Fibroblast of lung (primary cell): Measurements from ENCODE around the gene CAMKMT. TPM values are rescaled to one million over a fixed set of nuclear protein-coding genes. Genes with fewer than 3 reads are reported as not detected.

Source experiments
- DNase-seq, 2 donors: peaks; one replicate each; pipeline versions ENCODE4 v3.0.0 to v3.0.0-alpha.2; 2010; ENCODE audit warnings: low read depth in 2 of 2
- H2AFZ ChIP-seq: 2 replicates; pipeline ENCODE4 v1.5.1; 2012; ENCODE audit warnings: low read length, control low read depth, inconsistent platforms
- H3K27ac ChIP-seq: 2 replicates; pipeline ENCODE4 v1.5.1; 2011; ENCODE audit warnings: low read length, control low read depth; ENCODE audit not compliant: insufficient read depth
- H3K27me3 ChIP-seq: 2 replicates; pipeline ENCODE4 v1.5.1; 2011; ENCODE audit warnings: mild to moderate bottlenecking, low read length; ENCODE audit not compliant: control insufficient read depth, insufficient read depth
- H3K36me3 ChIP-seq: 2 replicates; pipeline ENCODE4 v1.5.1; 2011; ENCODE audit warnings: low read length; ENCODE audit not compliant: control insufficient read depth, insufficient read depth
- H3K4me1 ChIP-seq: 2 replicates; pipeline ENCODE4 v1.5.1; 2011; ENCODE audit warnings: low read length; ENCODE audit not compliant: control insufficient read depth, insufficient read depth; ENCODE audit errors: extremely low read depth
- H3K4me2 ChIP-seq: 2 replicates; pipeline ENCODE4 v1.5.1; 2011; ENCODE audit warnings: low read length, control low read depth; ENCODE audit not compliant: insufficient read depth; ENCODE audit errors: extremely low read depth
- H3K4me3 ChIP-seq, 4 experiments: fragments of 200-600 bp in 1 of 4; sonication (generic) in 1 of 4; replicated peaks in 1 of 4; 2 replicates each; pipeline ENCODE4 v1.5.1; 2011 to 2016; ENCODE audit warnings: low read length in 4 of 4, low read depth in 3 of 4, mild to moderate bottlenecking in 3 of 4, control low read depth in 2 of 4, inconsistent platforms in 1 of 4, mixed read lengths in 1 of 4; ENCODE audit not compliant: insufficient read depth in 1 of 4; ENCODE audit errors: control extremely low read depth in 1 of 4
- H3K79me2 ChIP-seq: 2 replicates; pipeline ENCODE4 v1.5.1; 2012; ENCODE audit warnings: mild to moderate bottlenecking, low read length, inconsistent platforms; ENCODE audit not compliant: control insufficient read depth, insufficient read depth
- H3K9ac ChIP-seq: 2 replicates; pipeline ENCODE4 v1.5.1; 2011; ENCODE audit warnings: mild to moderate bottlenecking, low read length, control low read depth; ENCODE audit not compliant: insufficient read depth
- H3K9me3 ChIP-seq: 2 replicates; pipeline ENCODE4 v1.5.1; 2012; ENCODE audit warnings: low read depth, low read length; ENCODE audit not compliant: control insufficient read depth, insufficient read depth
- H4K20me1 ChIP-seq: 2 replicates; pipeline ENCODE4 v1.5.1; 2011; ENCODE audit warnings: low read length; ENCODE audit not compliant: control insufficient read depth, insufficient read depth; ENCODE audit errors: extremely low read depth
- CTCF ChIP-seq, 2 donors: IDR thresholded peaks in 1 of 2; conservative IDR thresholded peaks in 1 of 2; 1 replicate in 1 of 2; 2 replicates in 1 of 2; pipeline ENCODE4 v1.5.1; 2011 to 2012; ENCODE audit warnings: low read length in 2 of 2, control low read depth in 1 of 2, inconsistent platforms in 1 of 2, low read depth in 1 of 2, mild to moderate bottlenecking in 1 of 2
- EZH2 ChIP-seq: IDR thresholded peaks from 2 replicates; pipeline ENCODE4 v1.5.1; 2012; ENCODE audit warnings: low read length, control low read depth, mild to moderate bottlenecking; ENCODE audit errors: missing control alignments
- polyA plus RNA-seq, 2 donors: library from polyadenylated mRNA; depleted of rRNA in 1 of 2; stranded (reverse) in 1 of 2; unstranded in 1 of 2; fragments of >200 nt; gene quantifications; 2 replicates each; pipeline ENCODE4 v1.2.1, GENCODE V29; 2011 to 2012; ENCODE audit warnings: missing spikeins in 1 of 2
- total RNA-seq: library from RNA; depleted of rRNA; stranded (reverse); fragments of >200 nt; gene quantifications from 2 replicates; pipeline ENCODE4 v1.2.1, GENCODE V29; 2014

Gene CAMKMT
- total and polyA plus RNA-seq, 2 donors (not counting 1 experiment from before 2014, with no cell fraction given), result 7.9 to 11.6 TPM

- peak in 1 of 2 donors; percentile 23 for DNase-seq
- TF ChIP-seq EZH2 (no peak), CTCF (conservative IDR thresholded peaks at IDR 0.05 in 1 of 2, IDR thresholded peaks at IDR 0.05 in 1 of 2; ENCODE audit: low read depth in 1 of 2, low read length in 2 of 2) (no peak)
- no peak overlapping the region for H3K4me2 ChIP-seq
- no peaks in the 10 kb centered on the region for H3K9me3 ChIP-seq
- no peak overlapping the region for H3K4me3 ChIP-seq
- H4K20me1 ChIP-seq, result no peaks in the 10 kb centered on the region
- H3K4me1 ChIP-seq, result no peaks in the 10 kb centered on the region
- H3K27ac ChIP-seq, result no peak overlapping the region
- H3K9ac ChIP-seq, result no peak overlapping the region
- no peaks in the 10 kb centered on the region for H3K36me3 ChIP-seq
- no peaks in the 10 kb centered on the region for H3K27me3 ChIP-seq
- H2AFZ ChIP-seq, result no peak overlapping the region
- H3K79me2 ChIP-seq, result no peaks in the 10 kb centered on the region
Observed at GRCh38 chr2:44759823-44760222, 398.1 kb downstream of the CAMKMT start.

- no peaks in the 10 kb centered on the region for H3K36me3 ChIP-seq
- H3K27me3 ChIP-seq, result peaks cover 2% of the 10 kb centered on the region
- no peaks in the 10 kb centered on the region for H3K4me1 ChIP-seq
- no peaks in the 10 kb centered on the region for H3K9me3 ChIP-seq
- no peak for DNase-seq
- no peaks in the 10 kb centered on the region for H3K79me2 ChIP-seq
- no peaks in the 10 kb centered on the region for H4K20me1 ChIP-seq
- H2AFZ ChIP-seq, result no peak overlapping the region
- TF ChIP-seq EZH2 (no peak), CTCF (conservative IDR thresholded peaks at IDR 0.05 in 1 of 2, IDR thresholded peaks at IDR 0.05 in 1 of 2; ENCODE audit: low read depth in 1 of 2, low read length in 2 of 2) (no peak)
- no peak overlapping the region for H3K4me2 ChIP-seq
- H3K9ac ChIP-seq, result no peak overlapping the region
- H3K4me3 ChIP-seq, result no peak overlapping the region
- H3K27ac ChIP-seq, result no peak overlapping the region
Observed at GRCh38 chr2:44763275-44763782, 401.6 kb downstream of the CAMKMT start.

GRCh38 chr2:44766220-44766619 is 404.5 kb downstream of the CAMKMT start:
- H3K4me1 ChIP-seq, result no peaks in the 10 kb centered on the region
- no peak for TF ChIP-seq CTCF (conservative IDR thresholded peaks at IDR 0.05 in 1 of 2, IDR thresholded peaks at IDR 0.05 in 1 of 2; ENCODE audit: low read depth in 1 of 2, low read length in 2 of 2)
- no peak for TF ChIP-seq EZH2
- no peak overlapping the region for H3K4me2 ChIP-seq
- no peaks in the 10 kb centered on the region for H3K79me2 ChIP-seq
- H3K4me3 ChIP-seq, result no peak overlapping the region
- H3K36me3 ChIP-seq, result no peaks in the 10 kb centered on the region
- no peak overlapping the region for H2AFZ ChIP-seq
- H3K9ac ChIP-seq, result no peak overlapping the region
- peaks cover 7% of the 10 kb centered on the region for H3K27me3 ChIP-seq
- no peak for DNase-seq
- H4K20me1 ChIP-seq, result no peaks in the 10 kb centered on the region
- no peak overlapping the region for H3K27ac ChIP-seq
- no peaks in the 10 kb centered on the region for H3K9me3 ChIP-seq
